ENCODE measurements around the gene TTC29. TPM values are rescaled to one million over a fixed set of nuclear protein-coding genes. Genes with fewer than 3 reads are reported as not detected.

TTC29 gene, protein sequence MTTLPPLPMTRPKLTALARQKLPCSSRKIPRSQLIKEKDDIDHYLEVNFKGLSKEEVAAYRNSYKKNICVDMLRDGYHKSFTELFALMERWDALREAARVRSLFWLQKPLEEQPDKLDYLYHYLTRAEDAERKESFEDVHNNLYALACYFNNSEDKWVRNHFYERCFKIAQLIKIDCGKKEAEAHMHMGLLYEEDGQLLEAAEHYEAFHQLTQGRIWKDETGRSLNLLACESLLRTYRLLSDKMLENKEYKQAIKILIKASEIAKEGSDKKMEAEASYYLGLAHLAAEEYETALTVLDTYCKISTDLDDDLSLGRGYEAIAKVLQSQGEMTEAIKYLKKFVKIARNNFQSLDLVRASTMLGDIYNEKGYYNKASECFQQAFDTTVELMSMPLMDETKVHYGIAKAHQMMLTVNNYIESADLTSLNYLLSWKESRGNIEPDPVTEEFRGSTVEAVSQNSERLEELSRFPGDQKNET
- not detected for total RNA-seq

DNA sequence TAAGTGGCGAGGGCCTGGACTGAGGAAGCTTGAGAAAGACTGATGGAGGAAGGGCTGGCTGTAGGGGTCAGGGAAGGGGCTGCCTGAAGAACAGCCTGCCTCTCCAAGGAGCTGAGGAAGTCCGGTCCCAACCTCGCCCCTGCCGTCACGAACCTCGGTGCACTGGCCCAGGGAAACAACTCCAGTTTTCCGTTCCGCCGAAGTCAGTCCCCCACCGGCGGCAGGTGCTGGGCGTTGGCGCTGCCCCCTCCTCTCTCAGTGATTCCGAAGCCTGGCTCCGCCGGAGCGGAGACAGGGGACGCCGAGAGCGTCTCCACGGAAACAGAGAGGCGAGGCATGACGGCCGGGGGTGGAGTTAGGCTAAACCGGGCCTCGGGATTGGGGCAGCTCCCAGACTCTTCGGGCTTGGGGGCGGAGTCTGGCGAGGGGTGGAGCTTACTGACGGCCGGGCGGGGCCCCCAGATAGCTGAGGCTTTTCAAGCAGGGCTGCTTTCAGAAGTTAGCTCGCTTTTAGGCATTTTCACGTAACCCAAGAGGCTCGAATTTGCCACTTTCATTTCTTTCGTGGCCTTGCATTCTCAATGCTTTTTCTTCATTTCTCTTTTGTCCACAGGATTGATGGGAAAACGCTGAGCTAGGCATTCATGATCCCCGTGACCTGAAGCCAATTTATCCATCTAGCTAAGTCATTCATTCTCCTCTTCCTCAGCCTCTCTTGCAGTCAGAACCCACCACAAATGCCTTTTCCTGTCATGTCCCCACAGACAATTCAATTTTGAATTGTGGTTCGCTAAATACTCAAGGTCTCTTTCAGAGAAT lies at the start of gene TTC29:
TSS of gene TTC29 (minus strand) at position 309 of the 819 bp plus-strand sequence. CDS start 5,969 bp downstream, outside the sequence.
- Histone ChIP-seq H3K9me3 (ENCODE audit: low read depth, low read length) (no peaks in the 10 kb centered on the region), H3K27me3 (ENCODE audit: insufficient read depth, low read length) (peaks cover 3% of the 10 kb centered on the region), H3K4me3 (ENCODE audit: low read length) (peak within 1 kb of the TSS; percentile 22), H3K4me1 (ENCODE audit: insufficient read depth, low read length) (peaks cover 18% of the 10 kb centered on the region)

DNA sequence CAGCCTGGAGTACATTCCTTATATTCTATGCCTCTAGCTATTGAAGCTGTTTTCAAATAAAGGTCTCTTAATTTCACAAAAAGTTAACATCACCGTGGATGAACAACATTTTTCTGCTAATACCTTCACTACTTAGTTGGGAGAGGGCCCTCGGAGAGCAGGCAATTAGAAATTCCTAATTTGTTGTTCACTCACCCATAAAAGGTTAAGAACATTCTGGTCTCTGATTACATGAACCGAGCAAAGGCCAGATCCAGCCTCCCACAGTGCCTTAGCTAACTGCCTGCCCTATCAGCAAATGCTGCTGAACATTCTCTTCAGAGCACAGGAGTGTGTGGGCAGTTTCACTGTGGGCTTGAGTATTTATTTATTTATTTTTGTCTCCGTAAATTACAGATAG lies 36.0 kb upstream of the TTC29 start:
- Histone ChIP-seq H3K4me1 (ENCODE audit: insufficient read depth, low read length) (no peaks in the 10 kb centered on the region), H3K27me3 (ENCODE audit: insufficient read depth, low read length) (no peaks in the 10 kb centered on the region), H3K4me3 (ENCODE audit: low read length) (no peak overlapping the region), H3K9me3 (ENCODE audit: low read depth, low read length) (no peaks in the 10 kb centered on the region)

DNA sequence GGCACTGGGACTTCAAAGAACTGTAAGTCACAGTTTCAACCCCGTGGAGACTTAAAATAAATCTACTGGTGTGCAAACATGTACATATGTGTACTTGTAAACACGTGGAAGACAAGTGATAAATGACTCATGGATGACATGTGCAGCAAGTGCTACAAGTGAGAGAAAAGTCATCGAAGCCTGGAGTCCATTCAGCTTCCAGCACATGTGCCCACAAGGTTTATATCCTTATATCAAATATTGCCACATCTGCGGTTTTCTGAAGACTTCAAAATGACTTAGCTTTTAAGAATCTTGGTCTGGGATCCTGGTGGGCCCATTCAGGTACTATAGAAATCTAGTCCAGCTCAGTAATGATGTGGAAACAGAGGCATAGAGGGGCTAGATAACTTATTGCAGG lies 33.0 kb upstream of the TTC29 start:
- Histone ChIP-seq H3K9me3 (ENCODE audit: low read depth, low read length) (no peaks in the 10 kb centered on the region), H3K4me1 (ENCODE audit: insufficient read depth, low read length) (no peaks in the 10 kb centered on the region), H3K27me3 (ENCODE audit: insufficient read depth, low read length) (no peaks in the 10 kb centered on the region), H3K4me3 (ENCODE audit: low read length) (no peak overlapping the region)

DNA sequence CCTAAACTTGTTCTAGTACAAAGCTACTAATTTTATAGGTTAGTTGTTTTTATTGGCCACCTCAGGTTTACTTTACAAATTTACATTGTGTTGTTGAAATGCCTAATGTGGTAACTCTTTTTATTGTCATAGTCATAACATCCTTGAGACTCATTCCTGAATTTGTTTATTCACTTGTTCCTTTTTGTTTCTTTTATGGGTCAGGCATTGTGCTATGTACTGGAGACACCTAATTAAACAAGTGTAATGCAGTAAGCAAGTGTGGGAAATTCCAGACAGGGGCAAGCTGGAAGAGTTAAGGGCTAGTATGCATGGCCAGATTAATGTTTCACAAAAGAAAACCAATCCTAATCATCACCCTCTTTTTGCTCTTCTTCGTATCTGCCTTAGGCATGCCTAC lies 30.5 kb upstream of the TTC29 start:
- Histone ChIP-seq H3K27me3 (ENCODE audit: insufficient read depth, low read length) (no peaks in the 10 kb centered on the region), H3K9me3 (ENCODE audit: low read depth, low read length) (no peaks in the 10 kb centered on the region)

DNA sequence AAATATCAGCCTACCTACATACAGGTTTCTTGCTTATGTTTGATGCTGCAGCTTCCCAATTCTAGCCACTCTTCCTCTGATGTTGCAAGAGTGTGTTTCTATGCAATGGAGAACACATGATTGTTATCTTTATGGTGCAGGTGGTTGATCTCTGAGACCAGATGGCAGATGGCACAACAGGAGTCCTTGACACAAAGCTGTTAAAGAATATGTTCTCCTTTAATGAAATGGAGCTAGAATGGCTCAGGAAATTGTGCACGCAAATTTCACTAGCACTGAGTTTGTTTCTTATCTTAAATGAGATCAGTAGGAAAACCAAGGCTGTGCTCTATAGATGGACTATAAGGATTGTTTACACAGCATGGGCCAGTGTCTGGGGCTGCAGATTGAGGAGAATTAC lies 29.9 kb upstream of the TTC29 start:
- H3K4me1 ChIP-seq (ENCODE audit: insufficient read depth, low read length) = no peaks in the 10 kb centered on the region

More for the DNA sequence above, 30.5 kb upstream of the TTC29 start:
- H3K4me1 ChIP-seq (ENCODE audit: insufficient read depth, low read length) = no peaks in the 10 kb centered on the region
- no peak overlapping the region for H3K4me3 ChIP-seq (ENCODE audit: low read length)

DNA sequence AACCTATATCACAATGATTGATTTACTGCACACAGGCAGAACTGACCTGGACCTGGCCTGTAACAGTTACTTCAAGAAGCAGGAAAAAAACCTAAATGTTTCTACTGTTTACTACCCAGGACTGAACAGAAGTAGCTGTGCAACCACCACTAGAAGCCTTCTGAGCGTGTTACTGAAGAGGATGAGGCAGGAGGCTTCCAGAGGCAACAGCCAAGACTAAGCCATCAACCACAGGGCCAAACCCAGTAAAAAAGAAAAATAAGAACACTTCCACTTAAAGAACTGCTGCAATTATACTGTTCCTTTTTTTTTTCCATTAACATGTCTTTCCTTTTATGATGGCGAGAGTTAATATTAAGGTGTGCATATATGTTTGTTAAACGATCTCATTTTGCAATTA lies 29.4 kb upstream of the TTC29 start:
- Histone ChIP-seq H3K27me3 (ENCODE audit: insufficient read depth, low read length) (no peaks in the 10 kb centered on the region), H3K4me3 (ENCODE audit: low read length) (no peak overlapping the region), H3K4me1 (ENCODE audit: insufficient read depth, low read length) (no peaks in the 10 kb centered on the region), H3K9me3 (ENCODE audit: low read depth, low read length) (no peaks in the 10 kb centered on the region)

More for the DNA sequence above, 29.9 kb upstream of the TTC29 start:
- H3K27me3 ChIP-seq (ENCODE audit: insufficient read depth, low read length) = no peaks in the 10 kb centered on the region
- no peaks in the 10 kb centered on the region for H3K9me3 ChIP-seq (ENCODE audit: low read depth, low read length)
- H3K4me3 ChIP-seq (ENCODE audit: low read length) = no peak overlapping the region

DNA sequence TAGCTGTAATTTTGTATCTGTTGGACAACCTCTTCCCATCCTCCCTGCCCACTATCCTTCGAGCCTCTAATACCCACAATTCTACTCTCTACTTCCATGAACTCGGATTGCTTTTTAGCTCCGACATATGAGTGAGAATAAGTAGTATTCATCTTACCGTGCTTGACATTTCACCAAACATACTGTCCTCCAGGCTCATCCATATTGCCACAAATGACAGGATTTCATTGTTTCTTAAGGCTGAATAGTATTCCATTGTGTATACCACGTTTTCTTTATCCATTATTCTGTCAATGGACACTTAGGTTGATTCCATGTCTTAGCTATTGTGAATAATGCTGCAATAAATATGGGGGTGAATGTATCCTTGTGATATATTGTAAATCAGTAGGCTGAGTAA lies 26.4 kb upstream of the TTC29 start:
- H3K4me1 ChIP-seq (ENCODE audit: insufficient read depth, low read length) = no peaks in the 10 kb centered on the region
- H3K27me3 ChIP-seq (ENCODE audit: insufficient read depth, low read length) = no peaks in the 10 kb centered on the region
- H3K9me3 ChIP-seq (ENCODE audit: low read depth, low read length) = no peaks in the 10 kb centered on the region
- H3K4me3 ChIP-seq (ENCODE audit: low read length) = no peak overlapping the region

DNA sequence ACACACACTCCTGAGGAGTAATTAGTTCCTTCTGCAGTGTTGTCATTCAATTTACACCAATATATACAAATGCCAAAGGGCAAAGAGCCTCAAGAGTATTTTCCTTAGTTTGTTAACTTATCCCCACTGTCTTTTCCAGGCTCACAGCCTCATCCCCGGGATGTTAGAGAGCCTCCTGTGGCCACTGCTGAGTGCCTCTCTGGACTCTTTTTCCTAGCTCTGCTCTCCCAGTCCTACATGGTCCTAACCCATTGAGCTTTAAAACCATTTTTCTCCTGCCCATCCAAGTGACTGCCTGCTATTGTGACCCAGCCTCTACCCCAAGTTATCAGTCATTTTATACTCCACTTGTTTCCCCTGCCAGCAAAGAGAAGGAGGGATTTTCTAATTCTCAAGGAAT lies 23.5 kb upstream of the TTC29 start:
- no peaks in the 10 kb centered on the region for H3K27me3 ChIP-seq (ENCODE audit: insufficient read depth, low read length)

DNA sequence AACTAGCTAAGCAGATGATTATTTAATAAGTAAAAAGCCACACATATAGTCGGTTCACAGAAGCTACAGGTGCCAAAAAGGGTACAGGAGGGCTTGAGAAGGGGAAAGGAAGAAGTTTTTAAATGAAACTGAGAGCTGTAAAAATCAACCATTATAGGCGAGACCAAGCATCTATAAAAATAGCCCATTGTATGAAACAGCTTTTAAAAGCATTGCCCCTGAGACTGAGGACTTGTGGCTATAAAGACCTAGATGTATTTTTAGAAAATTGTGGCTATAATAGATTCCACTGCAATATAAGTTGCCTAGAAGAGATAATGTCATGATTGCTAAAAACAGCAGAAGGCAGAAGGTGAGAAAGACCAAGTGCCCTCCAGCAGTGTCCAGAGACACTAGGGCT lies 15.0 kb upstream of the TTC29 start:
- no peak overlapping the region for H3K4me3 ChIP-seq (ENCODE audit: low read length)
- no peaks in the 10 kb centered on the region for H3K27me3 ChIP-seq (ENCODE audit: insufficient read depth, low read length)
- H3K4me1 ChIP-seq (ENCODE audit: insufficient read depth, low read length) = no peaks in the 10 kb centered on the region
- H3K9me3 ChIP-seq (ENCODE audit: low read depth, low read length) = no peaks in the 10 kb centered on the region

More for the DNA sequence above, 23.5 kb upstream of the TTC29 start:
- Histone ChIP-seq H3K4me3 (ENCODE audit: low read length) (no peak overlapping the region), H3K4me1 (ENCODE audit: insufficient read depth, low read length) (no peaks in the 10 kb centered on the region), H3K9me3 (ENCODE audit: low read depth, low read length) (no peaks in the 10 kb centered on the region)

DNA sequence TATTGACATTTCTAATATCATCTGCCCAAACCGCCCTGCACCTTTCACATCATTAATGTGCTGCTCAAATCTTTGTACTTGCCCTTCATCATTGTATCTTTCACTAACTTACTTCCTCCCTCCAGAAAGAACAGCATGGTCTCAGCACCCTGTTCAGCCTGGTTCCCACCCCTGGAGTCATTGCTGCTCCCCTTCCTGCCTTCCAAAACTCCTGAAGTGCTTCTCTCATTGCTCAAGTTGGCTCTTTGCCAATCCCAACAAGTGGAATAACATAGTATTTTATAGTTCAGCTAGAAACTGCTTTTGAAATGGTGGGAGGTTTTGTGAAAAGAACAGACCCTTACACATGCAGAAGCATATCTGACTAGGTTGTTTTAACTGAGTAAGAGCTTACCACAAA lies 14.0 kb upstream of the TTC29 start:
- no peaks in the 10 kb centered on the region for H3K9me3 ChIP-seq (ENCODE audit: low read depth, low read length)
- H3K4me1 ChIP-seq (ENCODE audit: insufficient read depth, low read length) = no peaks in the 10 kb centered on the region
- H3K4me3 ChIP-seq (ENCODE audit: low read length) = no peak overlapping the region
- H3K27me3 ChIP-seq (ENCODE audit: insufficient read depth, low read length) = no peaks in the 10 kb centered on the region

DNA sequence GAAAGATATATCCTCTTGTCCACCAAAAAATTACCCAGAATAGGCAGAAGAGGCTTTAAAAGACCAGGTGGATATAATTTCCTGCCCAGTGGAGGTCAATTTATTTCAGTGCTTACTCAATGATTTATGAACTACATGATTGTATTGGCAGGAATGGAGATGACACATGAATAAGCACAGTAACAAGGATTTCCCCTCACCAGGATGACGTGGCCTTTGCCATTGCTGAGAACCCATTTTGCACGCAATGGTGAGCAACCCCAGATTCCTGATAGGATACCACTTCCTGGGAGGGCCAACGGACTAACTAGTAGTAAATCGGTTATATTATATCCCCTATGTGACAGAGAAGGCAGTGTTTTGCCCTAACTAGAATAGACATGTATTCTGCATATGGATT lies 11.6 kb upstream of the TTC29 start:
- no peaks in the 10 kb centered on the region for H3K27me3 ChIP-seq (ENCODE audit: insufficient read depth, low read length)
- no peak overlapping the region for H3K4me3 ChIP-seq (ENCODE audit: low read length)
- H3K9me3 ChIP-seq (ENCODE audit: low read depth, low read length) = no peaks in the 10 kb centered on the region
- no peaks in the 10 kb centered on the region for H3K4me1 ChIP-seq (ENCODE audit: insufficient read depth, low read length)

DNA sequence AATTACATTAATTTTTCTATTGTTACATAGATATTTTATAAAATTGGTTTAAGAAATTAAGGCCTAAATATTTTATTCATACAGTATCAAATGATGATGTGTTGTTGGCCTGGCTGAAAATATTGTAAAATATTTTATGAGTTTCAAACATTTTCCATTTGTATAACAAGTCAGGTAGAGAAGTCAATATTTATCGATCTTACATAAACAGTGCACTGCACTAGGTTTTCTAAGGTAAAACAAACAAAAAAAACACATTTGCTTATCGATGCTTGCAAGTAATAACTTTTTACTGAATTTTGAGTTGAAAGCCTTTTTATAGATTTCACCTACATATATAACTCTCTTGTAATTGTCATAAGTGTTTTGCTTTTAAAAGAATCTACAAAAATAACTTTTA lies 7.2 kb upstream of the TTC29 start:
- no peaks in the 10 kb centered on the region for H3K9me3 ChIP-seq (ENCODE audit: low read depth, low read length)
- no peak overlapping the region for H3K4me3 ChIP-seq (ENCODE audit: low read length)
- peaks cover 6% of the 10 kb centered on the region for H3K27me3 ChIP-seq (ENCODE audit: insufficient read depth, low read length)
- H3K4me1 ChIP-seq (ENCODE audit: insufficient read depth, low read length) = no peaks in the 10 kb centered on the region

DNA sequence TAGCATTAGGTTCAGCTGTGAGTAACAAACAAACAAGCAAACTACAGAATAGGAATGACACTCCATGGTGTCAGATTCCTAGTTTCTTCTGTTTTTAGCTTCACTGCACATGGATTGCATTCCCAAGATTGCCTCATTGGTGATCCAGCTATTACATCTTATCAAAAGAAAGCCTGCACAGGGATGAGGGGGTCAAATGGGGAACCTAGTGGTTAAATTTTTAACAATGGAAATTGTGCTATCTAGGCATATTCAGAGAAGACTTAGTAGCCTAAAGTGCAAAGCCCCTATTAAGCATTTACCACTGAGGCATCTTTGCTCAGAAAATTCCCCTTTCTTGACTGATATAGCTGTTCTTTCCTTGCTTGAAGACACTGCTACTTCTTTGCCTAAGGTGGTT lies 3.9 kb upstream of the TTC29 start:
- H3K4me1 ChIP-seq (ENCODE audit: insufficient read depth, low read length) = peaks cover 18% of the 10 kb centered on the region
- H3K9me3 ChIP-seq (ENCODE audit: low read depth, low read length) = no peaks in the 10 kb centered on the region
- H3K4me3 ChIP-seq (ENCODE audit: low read length) = no peak overlapping the region
- H3K27me3 ChIP-seq (ENCODE audit: insufficient read depth, low read length) = peaks cover 6% of the 10 kb centered on the region

DNA sequence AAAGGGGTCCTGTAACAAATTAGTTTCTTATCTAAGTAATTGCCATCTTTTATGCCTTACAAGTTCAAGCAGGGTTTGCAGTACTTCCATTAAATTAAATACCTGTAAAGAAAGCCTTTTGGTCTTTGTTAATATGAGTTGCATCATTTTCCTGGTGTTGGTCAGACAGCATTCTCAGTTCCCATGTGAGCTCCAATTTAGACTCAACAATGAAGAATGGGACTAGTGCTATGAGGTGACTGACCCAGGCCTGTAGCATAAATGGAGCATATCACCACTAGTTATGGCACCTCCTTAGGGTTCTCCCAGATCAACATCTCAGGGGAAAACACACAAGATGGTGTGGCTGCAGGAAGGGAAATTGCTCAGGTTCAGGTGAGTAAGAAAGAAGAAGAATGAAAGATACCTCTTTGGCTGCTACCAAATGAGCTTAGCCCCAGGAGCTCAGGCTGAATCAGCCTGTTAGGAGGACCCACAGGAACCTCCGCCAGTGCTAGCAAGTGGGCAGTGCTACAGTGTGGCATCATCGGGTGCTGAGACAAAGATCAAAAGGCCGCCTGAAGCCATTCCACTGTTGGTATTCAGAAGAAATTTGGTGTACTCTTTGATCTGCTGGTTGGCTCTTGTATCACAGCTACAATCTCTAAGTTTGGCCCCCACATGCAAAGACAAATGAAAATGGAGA lies 1.8 kb downstream of the TTC29 start:
- H3K4me1 ChIP-seq (ENCODE audit: insufficient read depth, low read length) = peaks cover 18% of the 10 kb centered on the region
- H3K9me3 ChIP-seq (ENCODE audit: low read depth, low read length) = no peaks in the 10 kb centered on the region
- H3K27me3 ChIP-seq (ENCODE audit: insufficient read depth, low read length) = no peaks in the 10 kb centered on the region
- H3K4me3 ChIP-seq (ENCODE audit: low read length) = no peak overlapping the region

DNA sequence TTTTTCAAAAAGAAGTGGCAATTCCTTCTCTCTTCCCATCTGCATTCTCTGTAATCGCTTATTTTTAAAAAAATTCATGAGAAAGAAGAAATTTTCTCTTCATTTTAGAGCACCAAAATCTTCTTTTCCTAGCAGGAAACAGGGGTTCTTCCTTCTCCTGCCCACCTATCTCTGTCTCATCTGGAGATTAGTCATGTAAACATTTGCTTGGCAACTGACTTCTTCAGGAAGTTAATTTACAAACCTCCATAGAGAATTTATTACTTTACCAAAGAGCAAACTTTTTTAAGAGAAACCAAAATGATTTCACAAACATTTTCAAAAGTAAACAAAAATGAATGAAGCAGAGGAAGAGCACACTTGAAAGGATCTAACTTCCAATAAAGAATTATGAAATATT lies 13.5 kb downstream of the TTC29 start:
- no peaks in the 10 kb centered on the region for H3K4me1 ChIP-seq (ENCODE audit: insufficient read depth, low read length)
- H3K9me3 ChIP-seq (ENCODE audit: low read depth, low read length) = no peaks in the 10 kb centered on the region
- H3K27me3 ChIP-seq (ENCODE audit: insufficient read depth, low read length) = peaks cover 3% of the 10 kb centered on the region
- H3K4me3 ChIP-seq (ENCODE audit: low read length) = no peak overlapping the region
